ENCODE data around the gene RAMAC.

Gene RAMAC

GRCh38 chr15:82971218-82971984 is 14.6 kb upstream of the RAMAC start:
- Histone ChIP-seq H3K4me1 (ENCODE audit: low read length) (peaks cover 5% of the 10 kb centered on the region), H3K4me3 (ENCODE audit: low read length) (no peak overlapping the region), H3K79me2 (ENCODE audit: low read length) (no peaks in the 10 kb centered on the region), H2AFZ (ENCODE audit: low read depth, low read length) (no peak overlapping the region), H3K4me2 (ENCODE audit: low read length) (no peak overlapping the region), H3K9me3 (ENCODE audit: insufficient read depth, low read length) (no peaks in the 10 kb centered on the region), H3K27me3 (ENCODE audit: low read depth, low read length) (no peaks in the 10 kb centered on the region), H3K27ac (ENCODE audit: low read length) (no peak overlapping the region), H3K9ac (ENCODE audit: low read length) (no peak overlapping the region), H4K20me1 (ENCODE audit: insufficient read depth, low read length) (no peaks in the 10 kb centered on the region), H3K36me3 (replicated peaks; ENCODE audit: low read depth, low read length) (no peaks in the 10 kb centered on the region)
- TF ChIP-seq CTCF (IDR thresholded peaks at IDR 0.05; ENCODE audit: low read depth, low read length) (no peak), EZH2phosphoT487 (IDR thresholded peaks at IDR 0.05; ENCODE audit: low read depth) (no peak)

GRCh38 chr15:82972990-82973389 is 13.0 kb upstream of the RAMAC start:
- Histone ChIP-seq H3K36me3 (replicated peaks; ENCODE audit: low read depth, low read length) (no peaks in the 10 kb centered on the region), H4K20me1 (ENCODE audit: insufficient read depth, low read length) (no peaks in the 10 kb centered on the region), H3K27me3 (ENCODE audit: low read depth, low read length) (no peaks in the 10 kb centered on the region), H2AFZ (ENCODE audit: low read depth, low read length) (no peak overlapping the region), H3K4me2 (ENCODE audit: low read length) (no peak overlapping the region), H3K4me1 (ENCODE audit: low read length) (no peaks in the 10 kb centered on the region), H3K4me3 (ENCODE audit: low read length) (no peak overlapping the region), H3K27ac (ENCODE audit: low read length) (no peak overlapping the region), H3K9ac (ENCODE audit: low read length) (no peak overlapping the region), H3K9me3 (ENCODE audit: insufficient read depth, low read length) (no peaks in the 10 kb centered on the region), H3K79me2 (ENCODE audit: low read length) (no peaks in the 10 kb centered on the region)
- TF ChIP-seq CTCF (IDR thresholded peaks at IDR 0.05; ENCODE audit: low read depth, low read length) (no peak), EZH2phosphoT487 (IDR thresholded peaks at IDR 0.05; ENCODE audit: low read depth) (no peak)

GRCh38 chr15:82977076-82977475 is 8.9 kb upstream of the RAMAC start:
- Histone ChIP-seq H3K4me1 (ENCODE audit: low read length) (peaks cover 16% of the 10 kb centered on the region), H3K27me3 (ENCODE audit: low read depth, low read length) (no peaks in the 10 kb centered on the region), H3K4me2 (ENCODE audit: low read length) (no peak overlapping the region), H3K79me2 (ENCODE audit: low read length) (no peaks in the 10 kb centered on the region), H3K36me3 (replicated peaks; ENCODE audit: low read depth, low read length) (no peaks in the 10 kb centered on the region), H2AFZ (ENCODE audit: low read depth, low read length) (no peak overlapping the region), H3K9me3 (ENCODE audit: insufficient read depth, low read length) (no peaks in the 10 kb centered on the region), H3K4me3 (ENCODE audit: low read length) (no peak overlapping the region), H4K20me1 (ENCODE audit: insufficient read depth, low read length) (no peaks in the 10 kb centered on the region), H3K9ac (ENCODE audit: low read length) (no peak overlapping the region), H3K27ac (ENCODE audit: low read length) (no peak overlapping the region)
- TF ChIP-seq CTCF (IDR thresholded peaks at IDR 0.05; ENCODE audit: low read depth, low read length) (no peak), EZH2phosphoT487 (IDR thresholded peaks at IDR 0.05; ENCODE audit: low read depth) (no peak)

- TF ChIP-seq EZH2phosphoT487 (IDR thresholded peaks at IDR 0.05; ENCODE audit: low read depth), result no peak
- TF ChIP-seq CTCF (IDR thresholded peaks at IDR 0.05; ENCODE audit: low read depth, low read length), result no peak
- H3K4me1 ChIP-seq (ENCODE audit: low read length), result peaks cover 16% of the 10 kb centered on the region
- no peaks in the 10 kb centered on the region for H3K79me2 ChIP-seq (ENCODE audit: low read length)
- no peak overlapping the region for H3K9ac ChIP-seq (ENCODE audit: low read length)
- no peak overlapping the region for H2AFZ ChIP-seq (ENCODE audit: low read depth, low read length)
- no peaks in the 10 kb centered on the region for H3K36me3 ChIP-seq (replicated peaks; ENCODE audit: low read depth, low read length)
- H3K27ac ChIP-seq (ENCODE audit: low read length), result no peak overlapping the region
- no peak overlapping the region for H3K4me3 ChIP-seq (ENCODE audit: low read length)
- no peaks in the 10 kb centered on the region for H3K27me3 ChIP-seq (ENCODE audit: low read depth, low read length)
- no peaks in the 10 kb centered on the region for H4K20me1 ChIP-seq (ENCODE audit: insufficient read depth, low read length)
- no peaks in the 10 kb centered on the region for H3K9me3 ChIP-seq (ENCODE audit: insufficient read depth, low read length)
- no peak overlapping the region for H3K4me2 ChIP-seq (ENCODE audit: low read length)
These were observed 7.6 kb upstream of the RAMAC start for GRCh38 chr15:82978438-82978837.
